Esophagus squamous epithelium (tissue), 5 donors: Measurements from ENCODE around the gene MAP2K6. TPM values are rescaled to one million over a fixed set of nuclear protein-coding genes. Genes with fewer than 3 reads are reported as not detected.
A peak's percentile ranks its signal among the peaks of the same experiment; 100 is the strongest.

Source experiments
- DNase-seq: peaks from one replicate; lab custom pipeline; 2025; lab: John Stamatoyannopoulos, UW
- H3K27ac ChIP-seq, 4 donors: fragments of 200-600 bp; sonication (generic); one replicate each; pipeline ENCODE4 v1.5.1; 2016 to 2019; ENCODE audit warnings: mild to moderate bottlenecking in 1 of 4
- H3K27me3 ChIP-seq, 4 donors: fragments of 200-600 bp; sonication (generic); 1 replicate in 3 of 4; 2 replicates in 1 of 4; pipeline versions ENCODE4 v1.5.1 to v1.6.0; 2017 to 2021; ENCODE audit warnings: antibody characterized with exemption in 1 of 4
- H3K36me3 ChIP-seq, 3 donors: fragments of 200-600 bp; sonication (generic); one replicate each; pipeline ENCODE4 v1.5.1; 2016 to 2019
- H3K4me1 ChIP-seq, 3 donors: fragments of 200-600 bp; sonication (generic); one replicate each; pipeline ENCODE4 v1.5.1; 2017 to 2019
- H3K4me3 ChIP-seq, 4 donors: fragments of 200-600 bp; sonication (generic); 1 replicate in 3 of 4; 2 replicates in 1 of 4; pipeline ENCODE4 v1.5.1; 2016 to 2019; ENCODE audit warnings: mild to moderate bottlenecking in 2 of 4, moderate library complexity in 1 of 4
- H3K9me3 ChIP-seq, 3 donors: fragments of 200-600 bp; sonication (generic); one replicate each; pipeline ENCODE4 v1.5.1; 2016 to 2019
- POLR2A ChIP-seq, 4 donors: fragments of 450-650 bp; IDR thresholded peaks; one replicate each; pipeline ENCODE4 v1.6.1; 2017; ENCODE audit warnings: antibody characterized with exemption in 4 of 4, mild to moderate bottlenecking in 4 of 4, moderate library complexity in 3 of 4
- WGBS, 2 donors: methylation state at CpG; one replicate each; pipeline ENCODE4 v1.1.5; 2018; 5-methylcytosine and 5-hydroxymethylcytosine counted together
- intact Hi-C: fragments of 100-400 bp; cut with DNase I; formaldehyde crosslinking; loops from one replicate; pipeline ENCODE4 v1.15.0; 2022
- total RNA-seq, 4 donors: library from RNA; depleted of rRNA; stranded (reverse); fragments of >200 nt; gene quantifications; one replicate each; pipeline ENCODE4 v1.1.0, GENCODE V29; 2016
- TF ChIP-seq, protein P1 (sequence below), 6 experiments: fragments of 450-650 bp in 4 of 6; fragments of 200-600 bp in 2 of 6; sonication (generic) in 2 of 6; IDR thresholded peaks; one replicate each; pipeline ENCODE4 v1.5.1; 2016 to 2019; ENCODE audit warnings: antibody characterized with exemption in 6 of 6, mild to moderate bottlenecking in 4 of 6, moderate library complexity in 4 of 6
- donor health status: DM: yes; HTN: yes; CAD: no.

Gene MAP2K6
- total RNA-seq, 4 donors from 2014 or later: 1.5 to 15.0 (median 2.5) TPM

- Histone ChIP-seq H3K27ac (no peak overlapping the region), H3K36me3 (no peaks in the 10 kb centered on the region), H3K4me1 (peaks cover 0 to 22% (median 0%) of the 10 kb centered on the region in 3 donors), H3K9me3 (peaks cover 0 to 2% (median 0%) of the 10 kb centered on the region in 3 donors), H3K27me3 (no peaks in the 10 kb centered on the region), H3K4me3 (no peak overlapping the region)
- no peak for DNase-seq
- intact Hi-C loops: no loop called here
- TF ChIP-seq, protein P1, sequence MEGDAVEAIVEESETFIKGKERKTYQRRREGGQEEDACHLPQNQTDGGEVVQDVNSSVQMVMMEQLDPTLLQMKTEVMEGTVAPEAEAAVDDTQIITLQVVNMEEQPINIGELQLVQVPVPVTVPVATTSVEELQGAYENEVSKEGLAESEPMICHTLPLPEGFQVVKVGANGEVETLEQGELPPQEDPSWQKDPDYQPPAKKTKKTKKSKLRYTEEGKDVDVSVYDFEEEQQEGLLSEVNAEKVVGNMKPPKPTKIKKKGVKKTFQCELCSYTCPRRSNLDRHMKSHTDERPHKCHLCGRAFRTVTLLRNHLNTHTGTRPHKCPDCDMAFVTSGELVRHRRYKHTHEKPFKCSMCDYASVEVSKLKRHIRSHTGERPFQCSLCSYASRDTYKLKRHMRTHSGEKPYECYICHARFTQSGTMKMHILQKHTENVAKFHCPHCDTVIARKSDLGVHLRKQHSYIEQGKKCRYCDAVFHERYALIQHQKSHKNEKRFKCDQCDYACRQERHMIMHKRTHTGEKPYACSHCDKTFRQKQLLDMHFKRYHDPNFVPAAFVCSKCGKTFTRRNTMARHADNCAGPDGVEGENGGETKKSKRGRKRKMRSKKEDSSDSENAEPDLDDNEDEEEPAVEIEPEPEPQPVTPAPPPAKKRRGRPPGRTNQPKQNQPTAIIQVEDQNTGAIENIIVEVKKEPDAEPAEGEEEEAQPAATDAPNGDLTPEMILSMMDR (IDR thresholded peaks at IDR 0.05): no peak
- no peak for TF ChIP-seq POLR2A (IDR thresholded peaks at IDR 0.05)
- 46 to 80% methylated on average over 1 to 2 of the region's 2 CpGs for WGBS, 2 donors
These were observed 30.6 kb downstream of the MAP2K6 start for GRCh38 chr17:69445132-69445531.

- Histone ChIP-seq H3K27ac (peak overlapping the region in 1 of 4 donors; percentile 37), H3K9me3 (no peaks in the 10 kb centered on the region), H3K4me3 (no peak overlapping the region), H3K36me3 (no peaks in the 10 kb centered on the region), H3K4me1 (peaks cover 0 to 22% (median 0%) of the 10 kb centered on the region in 3 donors), H3K27me3 (no peaks in the 10 kb centered on the region)
- no peak for DNase-seq
- intact Hi-C loops: no loop called here
- 57 to 86% methylated on average over 5 of the region's 5 CpGs for WGBS, 2 donors
- TF ChIP-seq, protein P1 (IDR thresholded peaks at IDR 0.05): no peak
- no peak for TF ChIP-seq POLR2A (IDR thresholded peaks at IDR 0.05)
These were observed 33.2 kb downstream of the MAP2K6 start for GRCh38 chr17:69447726-69448125.

DNA sequence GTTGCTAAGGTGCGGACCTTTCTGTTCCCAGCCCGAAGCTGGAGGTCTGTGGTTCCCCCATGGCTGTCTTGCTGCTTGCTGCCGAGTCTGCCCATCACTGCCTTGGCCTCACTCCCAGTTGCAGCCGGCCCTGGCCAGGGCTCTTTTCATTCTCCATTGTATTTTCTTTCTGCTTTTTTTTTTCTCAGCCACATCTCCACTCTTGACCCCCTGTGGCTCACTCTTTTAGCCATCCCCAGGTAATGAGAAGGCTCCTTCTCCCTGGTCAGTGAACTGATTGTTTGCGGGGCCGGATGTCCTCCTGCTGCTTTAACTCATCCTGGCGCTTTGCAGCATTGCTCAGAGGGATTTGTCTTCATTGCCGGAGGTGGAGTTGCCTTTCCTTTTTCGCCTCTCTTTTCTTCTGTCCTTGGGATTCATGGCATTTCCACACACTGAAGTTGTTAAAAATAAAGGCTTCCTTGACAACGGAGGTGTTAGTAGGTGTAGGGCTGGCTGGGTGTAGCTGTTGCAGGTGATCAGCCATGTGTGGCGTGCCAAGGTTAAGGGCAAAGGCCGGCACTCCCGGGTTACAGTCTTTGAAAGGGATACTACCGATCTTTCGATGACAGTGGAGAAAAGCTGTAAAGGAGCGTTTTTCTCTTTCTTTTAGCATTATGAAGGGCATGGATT is 34.1 kb downstream of the MAP2K6 start:
- H3K4me1 ChIP-seq: peaks cover 0 to 22% (median 0%) of the 10 kb centered on the region in 3 donors
- 64 to 78% methylated on average over 14 to 16 of the region's 16 CpGs for WGBS, 2 donors
- TF ChIP-seq, protein P1 (IDR thresholded peaks at IDR 0.05): no peak
- intact Hi-C loops: no loop called here
- peak overlapping the region in 1 of 4 donors; percentile 37 for H3K27ac ChIP-seq
- no peaks in the 10 kb centered on the region for H3K9me3 ChIP-seq
- H3K4me3 ChIP-seq: peak overlapping the region in 1 of 4 donors; percentile 23
- no peaks in the 10 kb centered on the region for H3K36me3 ChIP-seq
- no peaks in the 10 kb centered on the region for H3K27me3 ChIP-seq
- no peak for DNase-seq

- no peaks in the 10 kb centered on the region for H3K9me3 ChIP-seq
- H3K36me3 ChIP-seq: no peaks in the 10 kb centered on the region
- peaks cover 0 to 22% (median 0%) of the 10 kb centered on the region in 3 donors for H3K4me1 ChIP-seq
- no peak overlapping the region for H3K27ac ChIP-seq
- 89 to 95% methylated on average over 4 of the region's 4 CpGs for WGBS, 2 donors
- no peak for DNase-seq
- intact Hi-C loops: no loop called here
- TF ChIP-seq POLR2A (IDR thresholded peaks at IDR 0.05): no peak
- TF ChIP-seq, protein P1 (IDR thresholded peaks at IDR 0.05): no peak
- no peaks in the 10 kb centered on the region for H3K27me3 ChIP-seq
- no peak overlapping the region for H3K4me3 ChIP-seq
These were observed 35.6 kb downstream of the MAP2K6 start for GRCh38 chr17:69450131-69450530.

DNA sequence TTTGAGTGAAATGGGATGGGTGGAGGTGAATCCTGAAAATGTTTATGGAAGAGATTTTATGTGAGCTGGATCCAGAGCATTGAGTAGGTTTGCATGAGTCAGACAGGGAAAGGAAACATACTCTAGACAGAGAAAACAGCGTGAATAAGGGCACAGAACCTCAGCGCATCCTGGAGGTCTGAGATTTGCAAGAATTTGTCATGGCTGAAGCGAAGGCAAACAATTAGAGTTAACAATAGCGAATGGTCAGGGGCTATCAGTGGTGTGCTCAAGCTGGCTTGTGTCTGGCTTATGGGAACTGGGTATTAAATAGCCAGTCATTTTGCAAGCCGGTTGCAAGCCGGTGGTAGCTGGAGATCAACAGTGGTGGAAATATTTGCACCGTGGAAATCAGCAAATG is 36.4 kb downstream of the MAP2K6 start:
- peaks cover 0 to 22% (median 0%) of the 10 kb centered on the region in 3 donors for H3K4me1 ChIP-seq
- H3K9me3 ChIP-seq: no peaks in the 10 kb centered on the region
- intact Hi-C loops: no loop called here
- no peaks in the 10 kb centered on the region for H3K36me3 ChIP-seq
- H3K4me3 ChIP-seq: no peak overlapping the region
- TF ChIP-seq POLR2A (IDR thresholded peaks at IDR 0.05): no peak
- TF ChIP-seq, protein P1 (IDR thresholded peaks at IDR 0.05): no peak
- no peak overlapping the region for H3K27ac ChIP-seq
- 80 to 87% methylated on average over 7 of the region's 7 CpGs for WGBS, 2 donors
- H3K27me3 ChIP-seq: no peaks in the 10 kb centered on the region
- no peak for DNase-seq
